ENCODE data around the gene SLC25A19. TPM values are rescaled to one million over a fixed set of nuclear protein-coding genes. Genes with fewer than 3 reads are reported as not detected.

The SLC25A19 gene
- total and polyA plus RNA-seq, 9 of the 15 experiments (the other 6 are each of a cell fraction or from before 2014, with no cell fraction given): 33.4 to 76.6 (median 55.3) TPM

GRCh38 chr17:75231741-75232464 lies 57.3 kb downstream of the SLC25A19 start:
- Histone ChIP-seq H3K27ac (ENCODE audit: extremely low read depth, low read depth, low read length) (no peak overlapping the region), H3K9ac (ENCODE audit: insufficient read depth in 1 of 2, low read depth in 2 of 2, low read length in 2 of 2) (peak overlapping the region in 1 of 2 experiments; percentile 43; a peak in 1 of 4 replicates), H3K9me3 (replicated peaks; ENCODE audit: control insufficient read depth, insufficient read depth, low read depth, low read length) (no peaks in the 10 kb centered on the region), H2AFZ (ENCODE audit: low read depth, low read length) (no peak overlapping the region), H3K4me2 (ENCODE audit: insufficient read depth, low read length) (no peak overlapping the region), H3K79me2 (ENCODE audit: control insufficient read depth, insufficient read depth, low read length) (no peaks in the 10 kb centered on the region), H3K27me3 (ENCODE audit: control insufficient read depth in 2 of 2, insufficient read depth in 2 of 2, low read length in 2 of 2) (no peaks in the 10 kb centered on the region), H3K9me1 (ENCODE audit: control insufficient read depth, insufficient read depth, low read length) (no peaks in the 10 kb centered on the region), H3K4me1 (replicated peaks in 1 of 2; ENCODE audit: control insufficient read depth in 2 of 2, insufficient read depth in 2 of 2, low read length in 2 of 2) (peaks cover 0 to 3% of the 10 kb centered on the region in 2 experiments; a peak in 1 of 5 replicates), H3K36me3 (ENCODE audit: control insufficient read depth, insufficient read depth, low read length) (peaks cover 83% of the 10 kb centered on the region), H4K20me1 (replicated peaks; ENCODE audit: control insufficient read depth, insufficient read depth, low read length) (no peaks in the 10 kb centered on the region), H3K4me3 (no peak overlapping the region)
- TF ChIP-seq ELK3 (CRISPR knock-in tag; IDR thresholded peaks at IDR 0.05) (no peak), E2F5 (CRISPR knock-in tag; IDR thresholded peaks at IDR 0.05) (no peak), ZNF274 (IDR thresholded peaks at IDR 0.05; ENCODE audit: borderline replicate concordance, low read depth, low read length) (no peak), TRIM28 (IDR thresholded peaks at IDR 0.05) (no peak), ARID3A (IDR thresholded peaks at IDR 0.05; ENCODE audit: borderline replicate concordance, low read depth, low read length) (no peak), MED1 (CRISPR knock-in tag; IDR thresholded peaks at IDR 0.05; ENCODE audit: borderline replicate concordance) (no peak)
- 93% methylated on average over 18 of the region's 18 CpGs for WGBS (ENCODE audit: insufficient coverage, low coverage, missing lambda C conversion rate)
- no peak for DNase-seq (ENCODE audit: extremely low read depth in 1 of 4, low spot score in 3 of 4)
- in situ Hi-C loops (cut with MboI): no loop called here
- ChIA-PET POLR2A (interaction anchor here (0.6 to 4.5 kb wide), 9 partner anchors 8 to 165 kb away, joined by 3 to 38 read pairs (median 5); partner anchors contain the start of genes ARMC7, GGA3 and MRPS7), CTCF (ENCODE audit: low intra/inter-chr PET ratio) (interaction anchor here (0.6 kb wide), 1 partner anchor 555 kb away, joined by 4 read pairs; no protein-coding TSS in a partner anchor)
- intact Hi-C loops (cut with micrococcal nuclease): no loop called here
- no TSS peak for BruUV-seq (replicated peaks)
- no peak for FAIRE-seq
- no peak for ATAC-seq
